Liver (tissue), 3 donors: ENCODE measurements around the gene TRMT2A.

ENCODE experiments used
- JUND ChIP-seq, 2 donors: IDR thresholded peaks; 2 replicates each; pipeline ENCODE4 v1.6.1; 2016; ENCODE audit warnings: antibody characterized with exemption in 2 of 2
- NR2F2 ChIP-seq: IDR thresholded peaks from 2 replicates; pipeline ENCODE4 v1.6.1; 2016; ENCODE audit warnings: antibody characterized with exemption
- RAD21 ChIP-seq, 2 donors: IDR thresholded peaks; 2 replicates each; pipeline ENCODE4 v1.6.1; 2016; ENCODE audit warnings: antibody characterized with exemption in 2 of 2, mild to moderate bottlenecking in 2 of 2
- TAF1 ChIP-seq: conservative IDR thresholded peaks from 2 replicates; pipeline ENCODE4 v1.6.1; 2016; ENCODE audit warnings: antibody characterized with exemption, mild to moderate bottlenecking
- YY1 ChIP-seq: IDR thresholded peaks from 2 replicates; pipeline ENCODE4 v1.6.1; 2016; ENCODE audit warnings: antibody characterized with exemption, mild to moderate bottlenecking
- TF ChIP-seq, protein P1 (sequence below): fragments of 150-350 bp; IDR thresholded peaks from 2 replicates; pipeline ENCODE4 v1.5.1; 2017; ENCODE audit warnings: improper control_type of control experiment, low read depth, low read length; ENCODE audit not compliant: missing input control
- TF ChIP-seq, protein P2 (sequence below): IDR thresholded peaks from 2 replicates; pipeline ENCODE4 v1.6.1; 2016; ENCODE audit warnings: antibody characterized with exemption
- TF ChIP-seq, protein P3 (sequence below): IDR thresholded peaks from 2 replicates; pipeline ENCODE4 v1.6.1; 2016; ENCODE audit warnings: antibody characterized with exemption, mild to moderate bottlenecking
- donor health status: healthy.
- donor health status: healthy.

DNA sequence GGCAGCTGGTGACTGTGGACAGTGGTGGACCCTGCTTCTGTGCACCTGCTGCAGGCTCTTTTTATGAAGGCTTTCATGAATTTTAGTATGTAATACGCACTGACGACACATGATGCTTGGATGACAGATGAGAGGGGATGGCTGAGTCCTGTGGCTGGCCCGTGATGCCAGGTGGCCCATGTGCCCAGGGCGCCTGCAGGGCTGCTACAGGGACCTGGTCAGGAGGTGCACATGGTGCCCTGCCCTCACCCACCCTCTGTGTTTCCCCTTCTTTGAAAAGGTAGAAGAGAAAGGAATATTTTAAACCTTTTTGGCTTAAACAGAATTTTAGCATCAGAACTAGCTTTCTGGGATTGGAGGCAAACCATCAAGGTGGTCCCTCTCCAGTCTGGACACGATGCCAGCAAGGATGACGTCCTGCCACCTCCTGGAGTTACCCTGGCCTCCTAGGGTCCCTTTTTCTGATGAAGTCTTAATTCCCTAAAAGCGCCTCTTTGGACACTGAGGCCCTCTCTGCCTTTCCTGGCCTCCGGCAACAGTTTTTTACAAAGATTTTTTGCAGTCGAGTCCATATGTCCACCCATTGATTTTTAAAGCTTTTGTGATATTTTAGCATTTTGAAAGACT, 6.6 kb downstream of the TRMT2A start:
- TF ChIP-seq, protein P1, sequence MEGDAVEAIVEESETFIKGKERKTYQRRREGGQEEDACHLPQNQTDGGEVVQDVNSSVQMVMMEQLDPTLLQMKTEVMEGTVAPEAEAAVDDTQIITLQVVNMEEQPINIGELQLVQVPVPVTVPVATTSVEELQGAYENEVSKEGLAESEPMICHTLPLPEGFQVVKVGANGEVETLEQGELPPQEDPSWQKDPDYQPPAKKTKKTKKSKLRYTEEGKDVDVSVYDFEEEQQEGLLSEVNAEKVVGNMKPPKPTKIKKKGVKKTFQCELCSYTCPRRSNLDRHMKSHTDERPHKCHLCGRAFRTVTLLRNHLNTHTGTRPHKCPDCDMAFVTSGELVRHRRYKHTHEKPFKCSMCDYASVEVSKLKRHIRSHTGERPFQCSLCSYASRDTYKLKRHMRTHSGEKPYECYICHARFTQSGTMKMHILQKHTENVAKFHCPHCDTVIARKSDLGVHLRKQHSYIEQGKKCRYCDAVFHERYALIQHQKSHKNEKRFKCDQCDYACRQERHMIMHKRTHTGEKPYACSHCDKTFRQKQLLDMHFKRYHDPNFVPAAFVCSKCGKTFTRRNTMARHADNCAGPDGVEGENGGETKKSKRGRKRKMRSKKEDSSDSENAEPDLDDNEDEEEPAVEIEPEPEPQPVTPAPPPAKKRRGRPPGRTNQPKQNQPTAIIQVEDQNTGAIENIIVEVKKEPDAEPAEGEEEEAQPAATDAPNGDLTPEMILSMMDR: no peak
- TF ChIP-seq RAD21 (IDR thresholded peaks at IDR 0.05) (no peak), YY1 (no peak), NR2F2 (no peak), JUND (IDR thresholded peaks at IDR 0.05) (no peak), TAF1 (no peak)
- TF ChIP-seq, protein P2, sequence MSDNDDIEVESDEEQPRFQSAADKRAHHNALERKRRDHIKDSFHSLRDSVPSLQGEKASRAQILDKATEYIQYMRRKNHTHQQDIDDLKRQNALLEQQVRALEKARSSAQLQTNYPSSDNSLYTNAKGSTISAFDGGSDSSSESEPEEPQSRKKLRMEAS: no peak
- TF ChIP-seq, protein P3, sequence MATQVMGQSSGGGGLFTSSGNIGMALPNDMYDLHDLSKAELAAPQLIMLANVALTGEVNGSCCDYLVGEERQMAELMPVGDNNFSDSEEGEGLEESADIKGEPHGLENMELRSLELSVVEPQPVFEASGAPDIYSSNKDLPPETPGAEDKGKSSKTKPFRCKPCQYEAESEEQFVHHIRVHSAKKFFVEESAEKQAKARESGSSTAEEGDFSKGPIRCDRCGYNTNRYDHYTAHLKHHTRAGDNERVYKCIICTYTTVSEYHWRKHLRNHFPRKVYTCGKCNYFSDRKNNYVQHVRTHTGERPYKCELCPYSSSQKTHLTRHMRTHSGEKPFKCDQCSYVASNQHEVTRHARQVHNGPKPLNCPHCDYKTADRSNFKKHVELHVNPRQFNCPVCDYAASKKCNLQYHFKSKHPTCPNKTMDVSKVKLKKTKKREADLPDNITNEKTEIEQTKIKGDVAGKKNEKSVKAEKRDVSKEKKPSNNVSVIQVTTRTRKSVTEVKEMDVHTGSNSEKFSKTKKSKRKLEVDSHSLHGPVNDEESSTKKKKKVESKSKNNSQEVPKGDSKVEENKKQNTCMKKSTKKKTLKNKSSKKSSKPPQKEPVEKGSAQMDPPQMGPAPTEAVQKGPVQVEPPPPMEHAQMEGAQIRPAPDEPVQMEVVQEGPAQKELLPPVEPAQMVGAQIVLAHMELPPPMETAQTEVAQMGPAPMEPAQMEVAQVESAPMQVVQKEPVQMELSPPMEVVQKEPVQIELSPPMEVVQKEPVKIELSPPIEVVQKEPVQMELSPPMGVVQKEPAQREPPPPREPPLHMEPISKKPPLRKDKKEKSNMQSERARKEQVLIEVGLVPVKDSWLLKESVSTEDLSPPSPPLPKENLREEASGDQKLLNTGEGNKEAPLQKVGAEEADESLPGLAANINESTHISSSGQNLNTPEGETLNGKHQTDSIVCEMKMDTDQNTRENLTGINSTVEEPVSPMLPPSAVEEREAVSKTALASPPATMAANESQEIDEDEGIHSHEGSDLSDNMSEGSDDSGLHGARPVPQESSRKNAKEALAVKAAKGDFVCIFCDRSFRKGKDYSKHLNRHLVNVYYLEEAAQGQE: no peak
